ENCODE results near the gene RHBDF1. TPM values are rescaled to one million over a fixed set of nuclear protein-coding genes. Genes with fewer than 3 reads are reported as not detected.

Gene RHBDF1
- total and polyA plus RNA-seq, 2 of the 13 experiments (the other 11 are each of a cell fraction or from before 2014, with no cell fraction given) = 5.4 to 26.9 TPM

DNA sequence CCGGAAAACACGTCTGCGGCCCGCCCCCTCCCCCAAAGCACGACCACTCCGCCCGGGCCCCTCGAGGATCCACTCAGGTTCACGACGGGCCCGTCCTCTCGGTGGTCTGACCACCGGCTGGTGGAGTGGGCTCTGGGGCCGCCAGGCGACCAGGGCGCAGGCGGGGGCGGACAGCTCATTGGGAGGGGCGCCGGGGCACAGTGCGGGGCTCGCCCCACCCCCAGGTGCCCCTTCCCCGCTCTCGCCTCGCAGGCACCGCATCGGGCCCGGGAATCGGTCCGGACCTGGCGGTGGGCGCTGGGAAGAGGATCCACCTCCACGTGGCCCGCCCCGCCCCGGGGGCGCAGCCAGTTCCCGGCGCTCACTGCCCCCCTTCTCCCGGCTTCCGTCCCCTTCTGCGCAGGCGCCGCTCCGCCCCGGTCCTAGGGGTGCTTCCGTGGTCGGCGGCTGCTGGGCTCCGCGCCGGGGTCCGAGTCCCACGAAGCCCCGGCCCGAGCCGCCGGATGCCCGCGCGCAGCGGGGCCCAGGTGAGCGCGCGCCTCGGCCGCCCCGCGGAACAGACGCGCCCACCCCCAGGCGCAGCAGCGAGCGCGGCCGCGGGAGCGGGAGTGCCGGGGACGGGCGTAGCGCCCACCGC lies 5.5 kb upstream of the RHBDF1 start, which contains the start of gene MPG (continued):
- TF ChIP-seq, protein P1, sequence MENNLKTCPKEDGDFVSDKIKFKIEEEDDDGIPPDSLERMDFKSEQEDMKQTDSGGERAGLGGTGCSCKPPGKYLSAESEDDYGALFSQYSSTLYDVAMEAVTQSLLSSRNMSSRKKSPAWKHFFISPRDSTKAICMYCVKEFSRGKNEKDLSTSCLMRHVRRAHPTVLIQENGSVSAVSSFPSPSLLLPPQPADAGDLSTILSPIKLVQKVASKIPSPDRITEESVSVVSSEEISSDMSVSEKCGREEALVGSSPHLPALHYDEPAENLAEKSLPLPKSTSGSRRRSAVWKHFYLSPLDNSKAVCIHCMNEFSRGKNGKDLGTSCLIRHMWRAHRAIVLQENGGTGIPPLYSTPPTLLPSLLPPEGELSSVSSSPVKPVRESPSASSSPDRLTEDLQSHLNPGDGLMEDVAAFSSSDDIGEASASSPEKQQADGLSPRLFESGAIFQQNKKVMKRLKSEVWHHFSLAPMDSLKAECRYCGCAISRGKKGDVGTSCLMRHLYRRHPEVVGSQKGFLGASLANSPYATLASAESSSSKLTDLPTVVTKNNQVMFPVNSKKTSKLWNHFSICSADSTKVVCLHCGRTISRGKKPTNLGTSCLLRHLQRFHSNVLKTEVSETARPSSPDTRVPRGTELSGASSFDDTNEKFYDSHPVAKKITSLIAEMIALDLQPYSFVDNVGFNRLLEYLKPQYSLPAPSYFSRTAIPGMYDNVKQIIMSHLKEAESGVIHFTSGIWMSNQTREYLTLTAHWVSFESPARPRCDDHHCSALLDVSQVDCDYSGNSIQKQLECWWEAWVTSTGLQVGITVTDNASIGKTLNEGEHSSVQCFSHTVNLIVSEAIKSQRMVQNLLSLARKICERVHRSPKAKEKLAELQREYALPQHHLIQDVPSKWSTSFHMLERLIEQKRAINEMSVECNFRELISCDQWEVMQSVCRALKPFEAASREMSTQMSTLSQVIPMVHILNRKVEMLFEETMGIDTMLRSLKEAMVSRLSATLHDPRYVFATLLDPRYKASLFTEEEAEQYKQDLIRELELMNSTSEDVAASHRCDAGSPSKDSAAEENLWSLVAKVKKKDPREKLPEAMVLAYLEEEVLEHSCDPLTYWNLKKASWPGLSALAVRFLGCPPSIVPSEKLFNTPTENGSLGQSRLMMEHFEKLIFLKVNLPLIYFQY (CRISPR knock-in tag; IDR thresholded peaks at IDR 0.05; ENCODE audit: borderline replicate concordance) = peak; percentile 33; the same call in 1 of the 2 replicates
- TF ChIP-seq ZNF558 (CRISPR knock-in tag; IDR thresholded peaks at IDR 0.05; ENCODE audit: borderline replicate concordance) (no peak; the same call in 1 of the 2 replicates), ZNF383 (CRISPR knock-in tag; IDR thresholded peaks at IDR 0.05; ENCODE audit: borderline replicate concordance) (no peak), ZFP82 (CRISPR knock-in tag; IDR thresholded peaks at IDR 0.05; ENCODE audit: borderline replicate concordance) (no peak), POLR2G (IDR thresholded peaks at IDR 0.05; ENCODE audit: low read depth, low read length) (no peak), NRL (CRISPR knock-in tag; IDR thresholded peaks at IDR 0.05; ENCODE audit: borderline replicate concordance) (peak; percentile 18; the same call in 1 of the 2 replicates), ZNF678 (CRISPR knock-in tag; IDR thresholded peaks at IDR 0.05) (no peak), ZNF274 (CRISPR knock-in tag; IDR thresholded peaks at IDR 0.05) (no peak), DNMT3B (CRISPR knock-in tag; conservative IDR thresholded peaks at IDR 0.05) (no peak), ZNF556 (CRISPR knock-in tag; IDR thresholded peaks at IDR 0.05; ENCODE audit: borderline replicate concordance) (no peak), ZSCAN21 (CRISPR knock-in tag; IDR thresholded peaks at IDR 0.05; ENCODE audit: borderline replicate concordance) (no peak; the same call in 1 of the 2 replicates), SIN3B (IDR thresholded peaks at IDR 0.05; ENCODE audit: low read length) (no peak), ZNF460 (CRISPR knock-in tag; IDR thresholded peaks at IDR 0.05; ENCODE audit: borderline replicate concordance) (no peak)
- TF ChIP-seq, protein P2, sequence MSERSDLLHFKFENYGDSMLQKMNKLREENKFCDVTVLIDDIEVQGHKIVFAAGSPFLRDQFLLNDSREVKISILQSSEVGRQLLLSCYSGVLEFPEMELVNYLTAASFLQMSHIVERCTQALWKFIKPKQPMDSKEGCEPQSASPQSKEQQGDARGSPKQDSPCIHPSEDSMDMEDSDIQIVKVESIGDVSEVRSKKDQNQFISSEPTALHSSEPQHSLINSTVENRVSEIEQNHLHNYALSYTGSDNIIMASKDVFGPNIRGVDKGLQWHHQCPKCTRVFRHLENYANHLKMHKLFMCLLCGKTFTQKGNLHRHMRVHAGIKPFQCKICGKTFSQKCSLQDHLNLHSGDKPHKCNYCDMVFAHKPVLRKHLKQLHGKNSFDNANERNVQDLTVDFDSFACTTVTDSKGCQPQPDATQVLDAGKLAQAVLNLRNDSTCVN (CRISPR knock-in tag; IDR thresholded peaks at IDR 0.05; ENCODE audit: borderline replicate concordance) = no peak
- TF ChIP-seq, protein P3, sequence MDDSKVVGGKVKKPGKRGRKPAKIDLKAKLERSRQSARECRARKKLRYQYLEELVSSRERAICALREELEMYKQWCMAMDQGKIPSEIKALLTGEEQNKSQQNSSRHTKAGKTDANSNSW (CRISPR knock-in tag; IDR thresholded peaks at IDR 0.05; ENCODE audit: borderline replicate concordance) = no peak; the same call in 1 of the 2 replicates
- TF ChIP-seq, protein P4, sequence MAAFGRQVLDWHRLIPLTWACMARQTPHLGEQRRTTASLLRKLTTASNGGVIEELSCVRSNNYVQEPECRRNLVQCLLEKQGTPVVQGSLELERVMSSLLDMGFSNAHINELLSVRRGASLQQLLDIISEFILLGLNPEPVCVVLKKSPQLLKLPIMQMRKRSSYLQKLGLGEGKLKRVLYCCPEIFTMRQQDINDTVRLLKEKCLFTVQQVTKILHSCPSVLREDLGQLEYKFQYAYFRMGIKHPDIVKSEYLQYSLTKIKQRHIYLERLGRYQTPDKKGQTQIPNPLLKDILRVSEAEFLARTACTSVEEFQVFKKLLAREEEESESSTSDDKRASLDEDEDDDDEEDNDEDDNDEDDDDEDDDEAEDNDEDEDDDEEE (CRISPR knock-in tag; IDR thresholded peaks at IDR 0.05) = 0 out of 2 replicates have a peak, but pooled peaks have one; percentile 40
- TF ChIP-seq, protein P5, sequence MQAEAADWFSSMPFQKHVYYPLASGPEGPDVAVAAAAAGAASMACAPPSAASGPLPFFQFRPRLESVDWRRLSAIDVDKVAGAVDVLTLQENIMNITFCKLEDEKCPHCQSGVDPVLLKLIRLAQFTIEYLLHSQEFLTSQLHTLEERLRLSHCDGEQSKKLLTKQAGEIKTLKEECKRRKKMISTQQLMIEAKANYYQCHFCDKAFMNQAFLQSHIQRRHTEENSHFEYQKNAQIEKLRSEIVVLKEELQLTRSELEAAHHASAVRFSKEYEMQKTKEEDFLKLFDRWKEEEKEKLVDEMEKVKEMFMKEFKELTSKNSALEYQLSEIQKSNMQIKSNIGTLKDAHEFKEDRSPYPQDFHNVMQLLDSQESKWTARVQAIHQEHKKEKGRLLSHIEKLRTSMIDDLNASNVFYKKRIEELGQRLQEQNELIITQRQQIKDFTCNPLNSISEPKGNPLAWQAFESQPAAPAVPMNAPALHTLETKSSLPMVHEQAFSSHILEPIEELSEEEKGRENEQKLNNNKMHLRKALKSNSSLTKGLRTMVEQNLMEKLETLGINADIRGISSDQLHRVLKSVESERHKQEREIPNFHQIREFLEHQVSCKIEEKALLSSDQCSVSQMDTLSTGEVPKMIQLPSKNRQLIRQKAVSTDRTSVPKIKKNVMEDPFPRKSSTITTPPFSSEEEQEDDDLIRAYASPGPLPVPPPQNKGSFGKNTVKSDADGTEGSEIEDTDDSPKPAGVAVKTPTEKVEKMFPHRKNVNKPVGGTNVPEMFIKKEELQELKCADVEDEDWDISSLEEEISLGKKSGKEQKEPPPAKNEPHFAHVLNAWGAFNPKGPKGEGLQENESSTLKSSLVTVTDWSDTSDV (CRISPR knock-in tag; IDR thresholded peaks at IDR 0.05) = no peak; the same call in 1 of the 2 replicates
- TF ChIP-seq, protein P6, sequence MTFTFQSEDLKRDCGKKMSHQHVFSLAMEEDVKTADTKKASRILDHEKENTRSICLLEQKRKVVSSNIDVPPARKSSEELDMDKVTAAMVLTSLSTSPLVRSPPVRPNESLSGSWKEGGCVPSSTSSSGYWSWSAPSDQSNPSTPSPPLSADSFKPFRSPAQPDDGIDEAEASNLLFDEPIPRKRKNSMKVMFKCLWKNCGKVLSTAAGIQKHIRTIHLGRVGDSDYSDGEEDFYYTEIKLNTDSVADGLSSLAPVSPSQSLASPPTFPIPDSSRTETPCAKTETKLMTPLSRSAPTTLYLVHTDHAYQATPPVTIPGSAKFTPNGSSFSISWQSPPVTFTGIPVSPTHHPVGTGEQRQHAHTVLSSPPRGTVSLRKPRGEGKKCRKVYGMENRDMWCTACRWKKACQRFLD (CRISPR knock-in tag; IDR thresholded peaks at IDR 0.05; ENCODE audit: borderline replicate concordance) = 0 out of 2 replicates have a peak, but pooled peaks have one; percentile 18

Measured in HepG2 (cell line).